Cardiac muscle cell (in vitro differentiated cells and primary cell): ENCODE data around the gene TLE7. TPM values are rescaled to one million over a fixed set of nuclear protein-coding genes. Genes with fewer than 3 reads are reported as not detected.

Experiments used
- DNase-seq, 2 donors: peaks; one replicate each; pipeline versions ENCODE4 v3.0.0 to v3.0.0-alpha.2; 2010 to 2017; ENCODE audit warnings: low read depth in 1 of 2, low spot score in 1 of 2
- H3K27ac ChIP-seq: fragments of 200-600 bp; sonication (generic); 2 replicates; pipeline ENCODE4 v1.5.1; 2016
- H3K27me3 ChIP-seq: fragments of 200-600 bp; sonication (generic); 2 replicates; pipeline ENCODE4 v1.6.0; 2016; ENCODE audit warnings: control low read depth
- H3K36me3 ChIP-seq: fragments of 200-600 bp; sonication (generic); 2 replicates; pipeline ENCODE4 v1.5.1; 2016; ENCODE audit warnings: control low read depth
- H3K4me1 ChIP-seq: fragments of 200-600 bp; sonication (generic); 2 replicates; pipeline ENCODE4 v1.8.1; 2017; ENCODE audit warnings: low read depth, mild to moderate bottlenecking, mixed run types
- H3K4me3 ChIP-seq: fragments of 200-600 bp; sonication (generic); 2 replicates; pipeline ENCODE4 v1.5.1; 2016; ENCODE audit warnings: mild to moderate bottlenecking
- H3K9me3 ChIP-seq: fragments of 200-600 bp; sonication (generic); 2 replicates; pipeline ENCODE4 v1.5.1; 2017; ENCODE audit warnings: low read depth, mild to moderate bottlenecking, control low read depth
- CTCF ChIP-seq: IDR thresholded peaks from 2 replicates; pipeline ENCODE4 v1.5.1; 2012; ENCODE audit warnings: low read depth, mild to moderate bottlenecking, low read length
- polyA plus RNA-seq: library from polyadenylated mRNA; unstranded; fragments of >200 nt; fragmentation: Nextera tagmentation; extraction: Ambion mirVana; gene quantifications from 2 replicates; pipeline ENCODE4 v1.2.1, GENCODE V29; 2016
- total RNA-seq: library from RNA; depleted of rRNA; stranded (reverse); fragments of >200 nt; gene quantifications from 2 replicates; pipeline ENCODE4 v1.2.3, GENCODE V29; 2016

The TLE7 gene
- total and polyA plus RNA-seq, 2 experiments from 2014 or later, result not detected

GRCh38 chr16:71404364-71404763 lies 37.5 kb downstream of the TLE7 start:
- Histone ChIP-seq H3K4me3 (no peak overlapping the region), H3K9me3 (no peaks in the 10 kb centered on the region), H3K27ac (no peak overlapping the region), H3K27me3 (no peaks in the 10 kb centered on the region), H3K36me3 (no peaks in the 10 kb centered on the region), H3K4me1 (peaks cover 7% of the 10 kb centered on the region)
- DNase-seq, result no peak
- no peak for TF ChIP-seq CTCF

GRCh38 chr16:71402674-71403073 lies 39.2 kb downstream of the TLE7 start:
- no peak for DNase-seq
- Histone ChIP-seq H3K4me1 (no peaks in the 10 kb centered on the region), H3K9me3 (no peaks in the 10 kb centered on the region), H3K27me3 (no peaks in the 10 kb centered on the region), H3K36me3 (no peaks in the 10 kb centered on the region), H3K27ac (no peak overlapping the region), H3K4me3 (no peak overlapping the region)
- TF ChIP-seq CTCF, result no peak

- Histone ChIP-seq H3K36me3 (no peaks in the 10 kb centered on the region), H3K9me3 (no peaks in the 10 kb centered on the region), H3K27me3 (no peaks in the 10 kb centered on the region), H3K4me3 (no peak overlapping the region), H3K4me1 (no peaks in the 10 kb centered on the region), H3K27ac (no peak overlapping the region)
- no peak for DNase-seq
- no peak for TF ChIP-seq CTCF
Measured at GRCh38 chr16:71402007-71402406, 39.8 kb downstream of the TLE7 start.

GRCh38 chr16:71399801-71400563 lies 41.9 kb downstream of the TLE7 start:
- TF ChIP-seq CTCF, result no peak
- Histone ChIP-seq H3K9me3 (no peaks in the 10 kb centered on the region), H3K27ac (no peak overlapping the region), H3K27me3 (no peaks in the 10 kb centered on the region), H3K4me1 (no peaks in the 10 kb centered on the region), H3K4me3 (no peak overlapping the region), H3K36me3 (no peaks in the 10 kb centered on the region)
- DNase-seq, result peak in 1 of 2 donors; percentile 10

- H3K4me1 ChIP-seq, result no peaks in the 10 kb centered on the region
- H3K27ac ChIP-seq, result no peak overlapping the region
- H3K36me3 ChIP-seq, result no peaks in the 10 kb centered on the region
- H3K9me3 ChIP-seq, result no peaks in the 10 kb centered on the region
- DNase-seq, result no peak
- no peak for TF ChIP-seq CTCF
- no peaks in the 10 kb centered on the region for H3K27me3 ChIP-seq
- H3K4me3 ChIP-seq, result no peak overlapping the region
Measured at GRCh38 chr16:71396594-71396993, 45.3 kb downstream of the TLE7 start.
